GM10847 (cell line): ENCODE data around the gene DSG3.

Experiments used
- POLR2A ChIP-seq: IDR thresholded peaks from 2 replicates; pipeline ENCODE4 v1.6.1; 2011; ENCODE audit not compliant: insufficient read length; ENCODE audit errors: extremely low read depth

Gene DSG3

GRCh38 chr18:31513189-31513935, 65.8 kb downstream of the DSG3 start:
- no peak for TF ChIP-seq POLR2A

- TF ChIP-seq POLR2A, result no peak
Measured at GRCh38 chr18:31516437-31516836, 68.9 kb downstream of the DSG3 start.

GRCh38 chr18:31526374-31526773, 78.8 kb downstream of the DSG3 start:
- TF ChIP-seq POLR2A, result no peak
